Measurements from ENCODE around the gene REV1.
"Not testable (repeated sequence)": the region's sequence is repeated elsewhere in the genome, so short reads cannot be mapped to it uniquely, and the experiment has no call there.

REV1 gene

GRCh38 chr2:99489761-99490622 lies at the start of gene REV1:
REV1 (minus strand) TSS chr2:99490017; CDS start chr2:99464975, 25,042 bp downstream.
- DNase-seq, result peak; percentile 96 to 97
- TF ChIP-seq POLR2A (IDR thresholded peaks at IDR 0.05; ENCODE audit: low read length) (peak; percentile 55), GATA1 (IDR thresholded peaks at IDR 0.05; ENCODE audit: low read depth, low read length) (no peak)

GRCh38 chr2:99537910-99538485 lies 48.2 kb upstream of the REV1 start:
- DNase-seq, result no peak
- TF ChIP-seq GATA1 (IDR thresholded peaks at IDR 0.05; ENCODE audit: low read depth, low read length), result no peak
- TF ChIP-seq POLR2A (IDR thresholded peaks at IDR 0.05; ENCODE audit: low read length), result no peak

GRCh38 chr2:99524056-99524455 lies 34.2 kb upstream of the REV1 start:
- no peak for DNase-seq
- no peak for TF ChIP-seq GATA1 (IDR thresholded peaks at IDR 0.05; ENCODE audit: low read depth, low read length)
- TF ChIP-seq POLR2A (IDR thresholded peaks at IDR 0.05; ENCODE audit: low read length), result no peak

GRCh38 chr2:99522157-99522556 lies 32.3 kb upstream of the REV1 start:
- DNase-seq, result no peak
- no peak for TF ChIP-seq POLR2A (IDR thresholded peaks at IDR 0.05; ENCODE audit: low read length)

GRCh38 chr2:99520813-99521212 lies 31.0 kb upstream of the REV1 start:
- no peak for DNase-seq
- TF ChIP-seq POLR2A (IDR thresholded peaks at IDR 0.05; ENCODE audit: low read length), result no peak
- no peak for TF ChIP-seq GATA1 (IDR thresholded peaks at IDR 0.05; ENCODE audit: low read depth, low read length)

GRCh38 chr2:99520195-99520594 lies 30.4 kb upstream of the REV1 start:
- no peak for DNase-seq
- no peak for TF ChIP-seq GATA1 (IDR thresholded peaks at IDR 0.05; ENCODE audit: low read depth, low read length)
- no peak for TF ChIP-seq POLR2A (IDR thresholded peaks at IDR 0.05; ENCODE audit: low read length)

GRCh38 chr2:99514357-99514756 lies 24.5 kb upstream of the REV1 start:
- DNase-seq, result no peak
- TF ChIP-seq POLR2A (IDR thresholded peaks at IDR 0.05; ENCODE audit: low read length), result no peak
- TF ChIP-seq GATA1 (IDR thresholded peaks at IDR 0.05; ENCODE audit: low read depth, low read length), result no peak

- TF ChIP-seq GATA1 (IDR thresholded peaks at IDR 0.05; ENCODE audit: low read depth, low read length) (no peak), POLR2A (IDR thresholded peaks at IDR 0.05; ENCODE audit: low read length) (no peak)
- no peak for DNase-seq
Measured at GRCh38 chr2:99512181-99512591, 22.4 kb upstream of the REV1 start.

GRCh38 chr2:99509387-99509786 lies 19.6 kb upstream of the REV1 start:
- TF ChIP-seq GATA1 (IDR thresholded peaks at IDR 0.05; ENCODE audit: low read depth, low read length) (no peak), POLR2A (IDR thresholded peaks at IDR 0.05; ENCODE audit: low read length) (no peak)
- no peak for DNase-seq

GRCh38 chr2:99507937-99508818 lies 18.4 kb upstream of the REV1 start:
- DNase-seq, result no peak
- no peak for TF ChIP-seq POLR2A (IDR thresholded peaks at IDR 0.05; ENCODE audit: low read length)
- TF ChIP-seq GATA1 (IDR thresholded peaks at IDR 0.05; ENCODE audit: low read depth, low read length), result no peak

GRCh38 chr2:99504844-99505584 lies 15.2 kb upstream of the REV1 start:
- no peak for DNase-seq
- TF ChIP-seq GATA1 (IDR thresholded peaks at IDR 0.05; ENCODE audit: low read depth, low read length) (no peak), POLR2A (IDR thresholded peaks at IDR 0.05; ENCODE audit: low read length) (no peak)

- not testable (repeated sequence) for DNase-seq
Measured at GRCh38 chr2:99503662-99504416, 14.0 kb upstream of the REV1 start.

GRCh38 chr2:99496021-99496420 lies 6.2 kb upstream of the REV1 start:
- no peak for TF ChIP-seq POLR2A (IDR thresholded peaks at IDR 0.05; ENCODE audit: low read length)
- no peak for TF ChIP-seq GATA1 (IDR thresholded peaks at IDR 0.05; ENCODE audit: low read depth, low read length)
- DNase-seq, result no peak
